CD4-positive, alpha-beta T cell treated with Interleukin-15 for 4 hours (primary cell): ENCODE results near the gene CRACR2B.

Experiments
- DNase-seq: peaks from one replicate; pipeline ENCODE4 v3.0.0-alpha.2; 2020; ENCODE audit warnings: low spot score

CRACR2B gene

GRCh38 chr11:839875-840617 lies 12.3 kb downstream of the CRACR2B start:
- DNase-seq = no peak

GRCh38 chr11:841981-842369 lies 14.3 kb downstream of the CRACR2B start:
- DNase-seq = no peak

- peak; percentile 88 for DNase-seq
Measured at GRCh38 chr11:842370-843002, 14.8 kb downstream of the CRACR2B start, which contains the start of the genes POLR2L and TSPAN4. Gene POLR2L, minus strand, starts transcription at chr11:842529. Its CDS starts 21 bp downstream, at chr11:842508. Gene TSPAN4, plus strand, starts transcription at chr11:842852. Its CDS starts 7,453 bp downstream, at chr11:850305.

GRCh38 chr11:843086-843734 lies 15.5 kb downstream of the CRACR2B start:
- DNase-seq = no peak

GRCh38 chr11:843818-844692 lies 16.3 kb downstream of the CRACR2B start:
- no peak for DNase-seq

- DNase-seq = no peak
Measured at GRCh38 chr11:844693-845644, 17.2 kb downstream of the CRACR2B start.

- DNase-seq = no peak
Measured at GRCh38 chr11:845872-846495, 18.3 kb downstream of the CRACR2B start.

GRCh38 chr11:846496-847098 lies 18.9 kb downstream of the CRACR2B start:
- DNase-seq = no peak

GRCh38 chr11:847876-848275 lies 20.2 kb downstream of the CRACR2B start:
- no peak for DNase-seq

GRCh38 chr11:848380-848931 lies 20.7 kb downstream of the CRACR2B start:
- DNase-seq = peak; percentile 63

- DNase-seq = no peak
Measured at GRCh38 chr11:849104-849824, 21.5 kb downstream of the CRACR2B start.

- no peak for DNase-seq
Measured at GRCh38 chr11:849951-850774, 22.4 kb downstream of the CRACR2B start.

GRCh38 chr11:850775-851763 lies 23.4 kb downstream of the CRACR2B start:
- DNase-seq = no peak

GRCh38 chr11:852762-853161 lies 25.0 kb downstream of the CRACR2B start:
- no peak for DNase-seq

- DNase-seq = no peak
Measured at GRCh38 chr11:853682-854448, 26.1 kb downstream of the CRACR2B start.
